Measurements from ENCODE around the gene CPVL. TPM values are rescaled to one million over a fixed set of nuclear protein-coding genes. Genes with fewer than 3 reads are reported as not detected.

The CPVL gene
- total RNA-seq, 1 donor from 2014 or later, result 49.4 TPM

GRCh38 chr7:29084832-29085231, 61.5 kb downstream of the CPVL start:
- TF ChIP-seq, protein P1, sequence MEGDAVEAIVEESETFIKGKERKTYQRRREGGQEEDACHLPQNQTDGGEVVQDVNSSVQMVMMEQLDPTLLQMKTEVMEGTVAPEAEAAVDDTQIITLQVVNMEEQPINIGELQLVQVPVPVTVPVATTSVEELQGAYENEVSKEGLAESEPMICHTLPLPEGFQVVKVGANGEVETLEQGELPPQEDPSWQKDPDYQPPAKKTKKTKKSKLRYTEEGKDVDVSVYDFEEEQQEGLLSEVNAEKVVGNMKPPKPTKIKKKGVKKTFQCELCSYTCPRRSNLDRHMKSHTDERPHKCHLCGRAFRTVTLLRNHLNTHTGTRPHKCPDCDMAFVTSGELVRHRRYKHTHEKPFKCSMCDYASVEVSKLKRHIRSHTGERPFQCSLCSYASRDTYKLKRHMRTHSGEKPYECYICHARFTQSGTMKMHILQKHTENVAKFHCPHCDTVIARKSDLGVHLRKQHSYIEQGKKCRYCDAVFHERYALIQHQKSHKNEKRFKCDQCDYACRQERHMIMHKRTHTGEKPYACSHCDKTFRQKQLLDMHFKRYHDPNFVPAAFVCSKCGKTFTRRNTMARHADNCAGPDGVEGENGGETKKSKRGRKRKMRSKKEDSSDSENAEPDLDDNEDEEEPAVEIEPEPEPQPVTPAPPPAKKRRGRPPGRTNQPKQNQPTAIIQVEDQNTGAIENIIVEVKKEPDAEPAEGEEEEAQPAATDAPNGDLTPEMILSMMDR (IDR thresholded peaks at IDR 0.05), result no peak
- Histone ChIP-seq H3K27me3 (ENCODE audit: low read depth) (no peaks in the 10 kb centered on the region), H3K4me1 (peaks cover 9% of the 10 kb centered on the region), H3K4me3 (no peak overlapping the region), H3K27ac (no peak overlapping the region), H3K36me3 (no peaks in the 10 kb centered on the region), H3K9me3 (no peaks in the 10 kb centered on the region)
- ATAC-seq (peak; percentile 79 to 84), DNase-seq (no peak)
- intact Hi-C loops (cut with DNase I), result no loop called here

DNA sequence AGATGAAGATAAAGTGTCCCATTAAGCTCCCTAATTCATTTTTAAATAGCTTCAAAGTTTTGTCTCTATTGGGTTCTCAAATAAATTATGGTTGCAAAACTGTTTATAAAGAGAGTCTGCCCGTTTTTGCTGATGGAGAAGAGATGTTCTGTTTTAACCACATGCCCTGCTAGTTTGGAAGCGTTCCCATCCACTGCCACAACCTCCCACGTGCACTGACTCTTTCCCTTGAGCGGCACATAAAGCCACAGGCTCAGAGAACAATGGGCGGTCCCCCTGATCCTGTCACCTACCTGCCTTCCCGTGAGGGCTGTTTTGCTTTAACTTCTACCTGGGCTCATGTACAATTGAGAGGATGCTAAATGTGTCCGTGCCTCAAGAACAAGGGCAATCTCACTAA, 65.5 kb downstream of the CPVL start:
- Histone ChIP-seq H3K27me3 (ENCODE audit: low read depth) (no peaks in the 10 kb centered on the region), H3K27ac (no peak overlapping the region), H3K4me3 (no peak overlapping the region), H3K36me3 (no peaks in the 10 kb centered on the region), H3K4me1 (no peaks in the 10 kb centered on the region), H3K9me3 (no peaks in the 10 kb centered on the region)
- no peak for ATAC-seq
- no peak for DNase-seq
- TF ChIP-seq, protein P1 (IDR thresholded peaks at IDR 0.05), result no peak
- intact Hi-C loops (cut with DNase I), result no loop called here

GRCh38 chr7:29078311-29079260, 67.8 kb downstream of the CPVL start:
- no peak for DNase-seq
- intact Hi-C loops (cut with DNase I), result no loop called here
- H3K27me3 ChIP-seq (ENCODE audit: low read depth), result no peaks in the 10 kb centered on the region

GRCh38 chr7:29077854-29078253, 68.5 kb downstream of the CPVL start:
- Histone ChIP-seq H3K36me3 (no peaks in the 10 kb centered on the region), H3K27me3 (ENCODE audit: low read depth) (no peaks in the 10 kb centered on the region), H3K4me3 (no peak overlapping the region), H3K9me3 (no peaks in the 10 kb centered on the region), H3K27ac (no peak overlapping the region), H3K4me1 (no peaks in the 10 kb centered on the region)
- ATAC-seq, result no peak
- intact Hi-C loops (cut with DNase I), result no loop called here
- DNase-seq, result no peak
- TF ChIP-seq, protein P1 (IDR thresholded peaks at IDR 0.05), result no peak

More at GRCh38 chr7:29078311-29079260, 67.8 kb downstream of the CPVL start:
- Histone ChIP-seq H3K36me3 (no peaks in the 10 kb centered on the region), H3K27ac (no peak overlapping the region), H3K4me3 (no peak overlapping the region), H3K9me3 (no peaks in the 10 kb centered on the region), H3K4me1 (no peaks in the 10 kb centered on the region)
- no peak for ATAC-seq
- TF ChIP-seq, protein P1 (IDR thresholded peaks at IDR 0.05), result no peak

DNA sequence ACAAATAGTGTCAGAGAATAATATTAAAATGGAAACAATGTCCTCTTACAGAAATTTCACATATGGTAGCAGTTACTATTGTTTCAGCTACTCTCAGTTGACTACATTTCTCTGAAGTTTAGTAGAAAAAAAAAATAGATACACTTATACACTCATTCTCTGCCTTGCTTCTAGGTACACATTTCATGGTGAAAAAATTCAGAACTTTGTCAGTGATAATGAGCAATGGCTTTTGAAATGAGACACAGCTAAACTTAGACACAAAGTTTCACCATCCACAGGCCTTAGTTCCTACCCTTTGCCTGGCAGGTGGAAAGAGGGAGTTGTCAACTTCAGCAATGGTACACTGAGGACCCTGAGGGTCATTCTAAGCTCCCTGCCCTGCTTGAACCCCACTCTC, 69.2 kb downstream of the CPVL start:
- TF ChIP-seq, protein P1 (IDR thresholded peaks at IDR 0.05), result no peak
- H3K9me3 ChIP-seq, result no peaks in the 10 kb centered on the region
- H3K36me3 ChIP-seq, result no peaks in the 10 kb centered on the region
- H3K4me1 ChIP-seq, result no peaks in the 10 kb centered on the region
- H3K27me3 ChIP-seq (ENCODE audit: low read depth), result no peaks in the 10 kb centered on the region
- DNase-seq (no peak), ATAC-seq (no peak)
- intact Hi-C loops (cut with DNase I), result no loop called here
- H3K27ac ChIP-seq, result no peak overlapping the region
- H3K4me3 ChIP-seq, result no peak overlapping the region
